MM.1S (cell line): ENCODE measurements around the gene WDFY2.

ENCODE experiments used
- DNase-seq: peaks from one replicate; pipeline ENCODE4 v3.0.0-alpha.2; 2015
- H2AFZ ChIP-seq: fragments of 300-600 bp; sonication (generic); 2 replicates; pipeline ENCODE4 v1.6.0; 2016; ENCODE audit warnings: antibody characterized with exemption, low read length
- H3F3A ChIP-seq: fragments of 300-600 bp; sonication (generic); 2 replicates; pipeline ENCODE4 v1.6.1; 2016; ENCODE audit warnings: mild to moderate bottlenecking, antibody characterized with exemption, low read length, moderate library complexity, mixed read lengths; ENCODE audit not compliant: insufficient read depth
- H3K27ac ChIP-seq: fragments of 300-600 bp; sonication (generic); 2 replicates; pipeline ENCODE4 v1.5.1; 2016; ENCODE audit warnings: mild to moderate bottlenecking, low read length
- H3K27me3 ChIP-seq: fragments of 300-600 bp; sonication (generic); replicated peaks from 2 replicates; pipeline ENCODE4 v1.6.0; 2016; ENCODE audit warnings: low read length; ENCODE audit not compliant: insufficient read depth
- H3K36me3 ChIP-seq: fragments of 300-600 bp; sonication (generic); replicated peaks from 2 replicates; pipeline ENCODE4 v1.6.1; 2016; ENCODE audit warnings: mild to moderate bottlenecking, low read length, mixed read lengths; ENCODE audit not compliant: insufficient read depth
- H3K4me1 ChIP-seq: fragments of 300-600 bp; sonication (generic); 2 replicates; pipeline ENCODE4 v1.6.1; 2016; ENCODE audit warnings: low read length, mixed read lengths
- H3K4me2 ChIP-seq: fragments of 300-600 bp; sonication (generic); 2 replicates; pipeline ENCODE4 v1.6.0; 2016; ENCODE audit warnings: low read depth, low read length
- H3K4me3 ChIP-seq: fragments of 300-600 bp; sonication (generic); 2 replicates; pipeline ENCODE4 v1.5.1; 2016; ENCODE audit warnings: low read length, mixed read lengths
- H3K79me2 ChIP-seq: fragments of 300-600 bp; sonication (generic); 2 replicates; pipeline ENCODE4 v1.6.1; 2016; ENCODE audit warnings: mixed run types, low read length, mixed read lengths
- H3K9ac ChIP-seq: fragments of 300-600 bp; sonication (generic); 2 replicates; pipeline ENCODE4 v1.6.1; 2016; ENCODE audit warnings: low read length, mixed read lengths
- H3K9me2 ChIP-seq: fragments of 300-600 bp; sonication (generic); replicated peaks from 2 replicates; pipeline ENCODE4 v1.6.1; 2016; ENCODE audit warnings: mild to moderate bottlenecking, low read length, mixed read lengths; ENCODE audit not compliant: insufficient read depth
- H3K9me3 ChIP-seq: fragments of 300-600 bp; sonication (generic); replicated peaks from 2 replicates; pipeline ENCODE4 v1.6.1; 2016; ENCODE audit warnings: mild to moderate bottlenecking, low read length, mixed read lengths; ENCODE audit not compliant: insufficient read depth
- H4K20me1 ChIP-seq: fragments of 300-600 bp; sonication (generic); 2 replicates; pipeline ENCODE4 v1.6.1; 2016; ENCODE audit warnings: mild to moderate bottlenecking, low read length, moderate library complexity, mixed read lengths; ENCODE audit not compliant: insufficient read depth
- EZH2 ChIP-seq: fragments of 300-600 bp; sonication (generic); optimal IDR thresholded peaks from 2 replicates; pipeline ENCODE3; 2017; ENCODE audit warnings: low read depth, mild to moderate bottlenecking, antibody characterized with exemption, low read length, mixed read lengths
- EZH2phosphoT487 ChIP-seq: fragments of 300-600 bp; sonication (generic); IDR thresholded peaks from 2 replicates; pipeline ENCODE4 v1.6.1; 2018; ENCODE audit warnings: antibody characterized with exemption, low read length
- TF ChIP-seq, protein P1 (sequence below): fragments of 300-600 bp; sonication (generic); IDR thresholded peaks from 2 replicates; pipeline ENCODE4 v1.5.1; 2016; ENCODE audit warnings: antibody characterized with exemption, low read length, mixed read lengths

WDFY2 gene

GRCh38 chr13:51740698-51741097 lies 156.4 kb downstream of the WDFY2 start:
- Histone ChIP-seq H3K36me3 (no peaks in the 10 kb centered on the region), H3K4me3 (no peak overlapping the region), H3K9ac (no peak overlapping the region), H3K4me1 (no peaks in the 10 kb centered on the region), H2AFZ (no peak overlapping the region), H4K20me1 (no peaks in the 10 kb centered on the region), H3K27ac (no peak overlapping the region), H3K9me2 (no peaks in the 10 kb centered on the region), H3F3A (no peaks in the 10 kb centered on the region), H3K9me3 (no peaks in the 10 kb centered on the region), H3K27me3 (no peaks in the 10 kb centered on the region), H3K79me2 (no peaks in the 10 kb centered on the region), H3K4me2 (no peak overlapping the region)
- DNase-seq: no peak
- no peak for TF ChIP-seq EZH2phosphoT487
- no peak for TF ChIP-seq EZH2

DNA sequence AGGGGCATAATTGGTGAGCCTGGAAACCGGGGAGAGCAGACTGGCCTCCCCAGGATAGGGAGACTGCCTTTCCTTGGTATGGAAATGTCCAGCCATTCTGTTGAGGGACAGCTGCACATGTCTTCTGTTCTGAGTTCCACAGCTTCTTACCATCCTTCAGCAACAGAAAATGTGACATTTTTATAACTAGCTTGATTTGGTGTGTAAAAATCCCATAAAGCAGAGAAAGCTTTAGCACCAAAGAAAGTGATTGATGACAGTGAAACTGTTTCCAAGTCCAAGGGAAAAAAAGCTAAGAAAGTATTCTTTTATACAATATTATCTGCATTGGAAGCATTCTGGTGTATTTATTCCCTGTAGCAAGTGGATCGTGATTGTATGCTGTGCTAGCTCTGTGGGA lies 157.8 kb downstream of the WDFY2 start:
- Histone ChIP-seq H3K9me2 (no peaks in the 10 kb centered on the region), H3K36me3 (no peaks in the 10 kb centered on the region), H3K4me2 (no peak overlapping the region), H3K27me3 (no peaks in the 10 kb centered on the region), H2AFZ (no peak overlapping the region), H3K9ac (no peak overlapping the region), H3K27ac (no peak overlapping the region), H3K79me2 (no peaks in the 10 kb centered on the region), H4K20me1 (no peaks in the 10 kb centered on the region), H3K9me3 (no peaks in the 10 kb centered on the region), H3K4me1 (no peaks in the 10 kb centered on the region), H3K4me3 (no peak overlapping the region), H3F3A (no peaks in the 10 kb centered on the region)
- TF ChIP-seq EZH2phosphoT487 (no peak), EZH2 (no peak)
- TF ChIP-seq, protein P1, sequence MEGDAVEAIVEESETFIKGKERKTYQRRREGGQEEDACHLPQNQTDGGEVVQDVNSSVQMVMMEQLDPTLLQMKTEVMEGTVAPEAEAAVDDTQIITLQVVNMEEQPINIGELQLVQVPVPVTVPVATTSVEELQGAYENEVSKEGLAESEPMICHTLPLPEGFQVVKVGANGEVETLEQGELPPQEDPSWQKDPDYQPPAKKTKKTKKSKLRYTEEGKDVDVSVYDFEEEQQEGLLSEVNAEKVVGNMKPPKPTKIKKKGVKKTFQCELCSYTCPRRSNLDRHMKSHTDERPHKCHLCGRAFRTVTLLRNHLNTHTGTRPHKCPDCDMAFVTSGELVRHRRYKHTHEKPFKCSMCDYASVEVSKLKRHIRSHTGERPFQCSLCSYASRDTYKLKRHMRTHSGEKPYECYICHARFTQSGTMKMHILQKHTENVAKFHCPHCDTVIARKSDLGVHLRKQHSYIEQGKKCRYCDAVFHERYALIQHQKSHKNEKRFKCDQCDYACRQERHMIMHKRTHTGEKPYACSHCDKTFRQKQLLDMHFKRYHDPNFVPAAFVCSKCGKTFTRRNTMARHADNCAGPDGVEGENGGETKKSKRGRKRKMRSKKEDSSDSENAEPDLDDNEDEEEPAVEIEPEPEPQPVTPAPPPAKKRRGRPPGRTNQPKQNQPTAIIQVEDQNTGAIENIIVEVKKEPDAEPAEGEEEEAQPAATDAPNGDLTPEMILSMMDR: no peak
- DNase-seq: no peak

GRCh38 chr13:51742611-51743010 lies 158.3 kb downstream of the WDFY2 start:
- no peak for DNase-seq
- H2AFZ ChIP-seq: no peak overlapping the region
- H3K4me2 ChIP-seq: no peak overlapping the region
- no peaks in the 10 kb centered on the region for H3K27me3 ChIP-seq
- no peak overlapping the region for H3K9ac ChIP-seq
- TF ChIP-seq, protein P1: no peak
- TF ChIP-seq EZH2: no peak
- H3K27ac ChIP-seq: no peak overlapping the region
- no peaks in the 10 kb centered on the region for H4K20me1 ChIP-seq
- H3K9me2 ChIP-seq: no peaks in the 10 kb centered on the region
- no peaks in the 10 kb centered on the region for H3K4me1 ChIP-seq
- no peak overlapping the region for H3K4me3 ChIP-seq
- H3K79me2 ChIP-seq: no peaks in the 10 kb centered on the region
- no peaks in the 10 kb centered on the region for H3F3A ChIP-seq
- H3K36me3 ChIP-seq: no peaks in the 10 kb centered on the region
- no peaks in the 10 kb centered on the region for H3K9me3 ChIP-seq

DNA sequence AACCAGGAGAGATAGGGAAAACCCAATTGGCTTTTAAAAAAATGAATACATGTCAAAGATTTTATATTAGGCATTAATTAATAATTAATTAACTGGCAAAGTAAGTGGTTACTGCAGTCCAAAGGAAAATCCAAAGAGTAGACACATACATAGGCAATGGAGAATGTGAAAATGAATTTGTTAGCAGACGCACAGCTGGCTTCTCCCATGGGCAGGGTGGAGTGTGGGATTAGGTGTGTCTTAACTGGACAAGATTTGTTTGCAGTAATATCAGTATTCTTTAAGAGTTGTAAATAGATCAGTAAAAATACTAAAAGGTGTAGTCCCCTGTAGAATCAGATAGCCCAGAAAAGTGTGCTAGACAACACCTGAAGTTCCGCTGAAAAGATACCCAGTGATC lies 161.0 kb downstream of the WDFY2 start:
- H3K9me3 ChIP-seq: no peaks in the 10 kb centered on the region
- H3K9ac ChIP-seq: no peak overlapping the region
- H4K20me1 ChIP-seq: no peaks in the 10 kb centered on the region
- no peak overlapping the region for H2AFZ ChIP-seq
- H3K27me3 ChIP-seq: no peaks in the 10 kb centered on the region
- H3K36me3 ChIP-seq: no peaks in the 10 kb centered on the region
- no peak overlapping the region for H3K27ac ChIP-seq
- no peak for DNase-seq
- TF ChIP-seq, protein P1: no peak
- TF ChIP-seq EZH2 (no peak), EZH2phosphoT487 (no peak)
- H3K9me2 ChIP-seq: no peaks in the 10 kb centered on the region
- H3K79me2 ChIP-seq: no peaks in the 10 kb centered on the region
- no peak overlapping the region for H3K4me3 ChIP-seq
- H3F3A ChIP-seq: no peaks in the 10 kb centered on the region
- H3K4me1 ChIP-seq: no peaks in the 10 kb centered on the region
- no peak overlapping the region for H3K4me2 ChIP-seq
